H9 (cell line): Measurements from ENCODE around the gene BHLHA9. TPM values are rescaled to one million over a fixed set of nuclear protein-coding genes. Genes with fewer than 3 reads are reported as not detected.
A peak's percentile ranks its signal among the peaks of the same experiment; 100 is the strongest.

ENCODE experiments used
- DNase-seq: peaks from one replicate; pipeline ENCODE4 v3.0.0-alpha.2; 2017
- H2AFZ ChIP-seq: one replicate; pipeline ENCODE4 v1.6.1; 2013; ENCODE audit warnings: mild to moderate bottlenecking, low read length, control low read depth, moderate library complexity
- H2AK5ac ChIP-seq: 2 replicates; pipeline ENCODE4 v1.6.1; 2013; ENCODE audit warnings: low read length, control low read depth, mixed read lengths; ENCODE audit not compliant: insufficient read length
- H2BK120ac ChIP-seq: one replicate; pipeline ENCODE4 v1.6.1; 2013; ENCODE audit warnings: low read depth, mild to moderate bottlenecking, low read length, control low read depth, inconsistent platforms; ENCODE audit not compliant: poor library complexity, severe bottlenecking
- H2BK12ac ChIP-seq: 2 replicates; pipeline ENCODE4 v1.6.1; 2013; ENCODE audit warnings: low read length, control low read depth, mixed read lengths, low read depth; ENCODE audit not compliant: insufficient read length
- H2BK15ac ChIP-seq: 2 replicates; pipeline ENCODE4 v1.6.1; 2013; ENCODE audit warnings: low read depth, low read length, control low read depth
- H2BK20ac ChIP-seq: one replicate; pipeline ENCODE4 v1.6.1; 2013; ENCODE audit warnings: low read depth, mild to moderate bottlenecking, low read length, control low read depth, inconsistent platforms; ENCODE audit not compliant: poor library complexity, severe bottlenecking
- H2BK5ac ChIP-seq: 2 replicates; pipeline ENCODE4 v1.6.1; 2013; ENCODE audit warnings: low read length, control low read depth, mixed read lengths; ENCODE audit not compliant: insufficient read length
- H3K14ac ChIP-seq: 2 replicates; pipeline ENCODE4 v1.6.1; 2013; ENCODE audit warnings: low read length, control low read depth; ENCODE audit not compliant: insufficient read depth
- H3K18ac ChIP-seq: 2 replicates; pipeline ENCODE4 v1.6.1; 2013; ENCODE audit warnings: low read depth, mild to moderate bottlenecking, mixed read lengths, low read length, control low read depth; ENCODE audit not compliant: insufficient read length
- H3K23ac ChIP-seq: 2 replicates; pipeline ENCODE4 v1.6.1; 2013; ENCODE audit warnings: low read length, control low read depth, mixed read lengths, low read depth; ENCODE audit not compliant: insufficient read length
- H3K23me2 ChIP-seq: 2 replicates; pipeline ENCODE4 v1.6.1; 2013; ENCODE audit warnings: low read depth, mild to moderate bottlenecking, mixed read lengths, low read length, control low read depth; ENCODE audit not compliant: insufficient read length, poor library complexity, severe bottlenecking
- H3K27ac ChIP-seq: 2 replicates; pipeline ENCODE4 v1.5.1; 2013; ENCODE audit warnings: low read length, control low read depth, mixed read lengths, low read depth; ENCODE audit not compliant: insufficient read length
- H3K27me3 ChIP-seq: 2 replicates; pipeline ENCODE4 v1.6.1; 2013; ENCODE audit warnings: low read length, control low read depth, inconsistent platforms; ENCODE audit not compliant: insufficient read depth
- H3K4ac ChIP-seq: 2 replicates; pipeline ENCODE4 v1.6.1; 2013; ENCODE audit warnings: low read depth, mild to moderate bottlenecking, control low read depth, inconsistent platforms, low read length, moderate library complexity
- H3K4me1 ChIP-seq: 2 replicates; pipeline ENCODE4 v1.6.1; 2013; ENCODE audit warnings: low read length, control low read depth, inconsistent platforms; ENCODE audit not compliant: insufficient read depth
- H3K4me2 ChIP-seq: 2 replicates; pipeline ENCODE4 v1.6.1; 2013; ENCODE audit warnings: low read length, control low read depth, mixed read lengths; ENCODE audit not compliant: insufficient read length, insufficient read depth
- H3K56ac ChIP-seq: 2 replicates; pipeline ENCODE4 v1.6.1; 2013; ENCODE audit warnings: low read depth, mild to moderate bottlenecking, mixed read lengths, low read length, control low read depth; ENCODE audit not compliant: insufficient read length
- H3K79me1 ChIP-seq: 2 replicates; pipeline ENCODE4 v1.6.1; 2013; ENCODE audit warnings: low read depth, mild to moderate bottlenecking, moderate library complexity, low read length, control low read depth, inconsistent platforms; ENCODE audit not compliant: insufficient read depth, poor library complexity, severe bottlenecking
- H3K79me2 ChIP-seq: 2 replicates; pipeline ENCODE4 v1.6.1; 2013; ENCODE audit warnings: low read length, control low read depth, inconsistent platforms; ENCODE audit not compliant: insufficient read depth
- H3K9ac ChIP-seq: 2 replicates; pipeline ENCODE4 v1.6.1; 2013; ENCODE audit warnings: low read length, control low read depth, mixed read lengths; ENCODE audit not compliant: insufficient read length; ENCODE audit errors: extremely low read depth
- H3K9me3 ChIP-seq: one replicate; pipeline ENCODE4 v1.6.1; 2013; ENCODE audit warnings: low read depth, low read length, inconsistent platforms; ENCODE audit not compliant: control insufficient read depth
- H3T11ph ChIP-seq: one replicate; pipeline ENCODE4 v1.6.1; 2013; ENCODE audit warnings: mild to moderate bottlenecking, low read length, control low read depth, inconsistent platforms
- H4K20me1 ChIP-seq: one replicate; pipeline ENCODE4 v1.6.1; 2013; ENCODE audit not compliant: control insufficient read depth, insufficient read length, insufficient read depth
- H4K5ac ChIP-seq: 2 replicates; pipeline ENCODE4 v1.6.1; 2013; ENCODE audit warnings: low read depth, mild to moderate bottlenecking, mixed read lengths, low read length, control low read depth; ENCODE audit not compliant: insufficient read length
- H4K8ac ChIP-seq: replicated peaks from 2 replicates; pipeline ENCODE4 v1.6.1; 2013; ENCODE audit warnings: low read length, control low read depth, mixed read lengths, low read depth; ENCODE audit not compliant: insufficient read length
- H4K91ac ChIP-seq: 2 replicates; pipeline ENCODE4 v1.6.1; 2013; ENCODE audit warnings: low read depth, mild to moderate bottlenecking, moderate library complexity, mixed read lengths, low read length, control low read depth; ENCODE audit not compliant: insufficient read length
- H3K27ac Mint-ChIP-seq, 3 experiments: 2 replicates in 2 of 3; 3 replicates in 1 of 3; pipeline ENCODE4 v1.8.0; 2020 to 2021; ENCODE audit warnings: mixed read lengths in 3 of 3, mild to moderate bottlenecking in 1 of 3, moderate library complexity in 1 of 3
- H3K27me3 Mint-ChIP-seq: 2 replicates; pipeline ENCODE4 v1.8.0; 2021; ENCODE audit warnings: low read depth, mild to moderate bottlenecking, moderate library complexity, mixed read lengths
- H3K36me3 Mint-ChIP-seq, 3 experiments: 2 replicates in 2 of 3; 3 replicates in 1 of 3; pipeline ENCODE4 v1.8.0; 2020 to 2021; ENCODE audit warnings: low read depth in 3 of 3, mixed read lengths in 3 of 3; ENCODE audit not compliant: insufficient read depth in 1 of 3
- H3K4me1 Mint-ChIP-seq, 2 experiments: 2 replicates each; pipeline ENCODE4 v1.8.0; 2020; ENCODE audit warnings: mixed read lengths in 2 of 2
- H3K4me3 Mint-ChIP-seq, 2 experiments: 2 replicates in 1 of 2; 3 replicates in 1 of 2; pipeline ENCODE4 v1.8.0; 2020 to 2021; ENCODE audit warnings: mild to moderate bottlenecking in 2 of 2, mixed read lengths in 2 of 2, moderate library complexity in 1 of 2
- H3K9me3 Mint-ChIP-seq, 2 experiments: 2 replicates in 1 of 2; 3 replicates in 1 of 2; pipeline ENCODE4 v1.8.0; 2020; ENCODE audit warnings: mild to moderate bottlenecking in 2 of 2, mixed read lengths in 2 of 2, moderate library complexity in 1 of 2
- WGBS: extraction: QIAGEN DNeasy Blood & Tissue Kit; methylation state at CpG from one replicate; pipeline ENCODE4 v1.1.7; 2013; ENCODE audit warnings: missing lambda C conversion rate, low lambda C conversion rate, mixed read lengths; ENCODE audit not compliant: insufficient read length; ENCODE audit errors: extremely low coverage; 5-methylcytosine and 5-hydroxymethylcytosine counted together
- total RNA-seq: library from RNA; stranded (reverse); gene quantifications from 2 replicates; pipeline ENCODE4 v1.2.1, GENCODE V29; 2021
- TF ChIP-seq, protein P1 (sequence below): fragments of 200-600 bp; sonication (generic); conservative IDR thresholded peaks from 3 replicates; pipeline ENCODE4 v1.8.0; 2021; ENCODE audit warnings: antibody characterized with exemption, mild to moderate bottlenecking

Gene BHLHA9
- total RNA-seq, 1 experiment from 2014 or later: not detected

DNA sequence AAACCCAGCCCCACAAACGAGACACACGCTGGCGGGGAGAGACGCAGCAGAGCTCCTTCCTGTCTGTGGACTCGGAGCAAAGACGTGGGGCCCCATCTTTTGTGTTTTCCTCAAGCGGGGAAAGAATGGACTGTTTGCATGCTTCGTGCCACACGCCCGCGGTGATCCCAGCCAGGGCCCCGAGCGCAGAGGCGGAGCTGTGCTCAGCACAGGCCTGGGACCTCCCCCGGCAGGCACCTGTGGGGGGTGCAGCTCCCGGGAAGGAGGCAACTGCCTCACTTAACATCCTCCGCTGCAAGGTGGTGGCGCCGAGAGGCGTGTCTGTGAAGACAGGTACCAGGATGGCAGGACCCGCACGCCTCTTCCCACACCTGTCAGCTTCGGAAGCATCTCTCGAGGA is 28.4 kb downstream of the BHLHA9 start:
- Histone ChIP-seq H3K9ac (no peak overlapping the region), H3K56ac (no peak overlapping the region), H4K5ac (no peak overlapping the region), H3K9me3 (no peaks in the 10 kb centered on the region), H3K4me1 (no peaks in the 10 kb centered on the region), H4K20me1 (no peaks in the 10 kb centered on the region), H4K91ac (no peak overlapping the region), H3K27ac (no peak overlapping the region), H2BK20ac (no peak overlapping the region), H2BK15ac (no peak overlapping the region), H3K18ac (no peak overlapping the region), H2BK5ac (no peak overlapping the region), H3K27me3 (no peaks in the 10 kb centered on the region), H4K8ac (no peak overlapping the region), H3T11ph (no peak overlapping the region), H2AK5ac (no peak overlapping the region), H3K23me2 (no peaks in the 10 kb centered on the region), H3K14ac (peak overlapping the region; percentile 45), H3K79me1 (no peaks in the 10 kb centered on the region), H3K4me2 (no peak overlapping the region), H3K79me2 (no peaks in the 10 kb centered on the region), H3K4ac (no peak overlapping the region), H2BK12ac (no peak overlapping the region), H2AFZ (no peak overlapping the region), H3K23ac (no peak overlapping the region), H2BK120ac (no peak overlapping the region)
- H3K27ac Mint-ChIP-seq: no peak overlapping the region; a peak in 1 of 7 replicates
- DNase-seq: peak; percentile 84
- WGBS: no CpG with 5 or more reads among the region's 24 CpGs
- H3K27me3 Mint-ChIP-seq: peaks cover 26% of the 10 kb centered on the region
- H3K4me3 Mint-ChIP-seq: no peak overlapping the region
- H3K36me3 Mint-ChIP-seq: no peaks in the 10 kb centered on the region
- H3K4me1 Mint-ChIP-seq: peaks cover 7 to 10% of the 10 kb centered on the region in 2 experiments
- TF ChIP-seq, protein P1, sequence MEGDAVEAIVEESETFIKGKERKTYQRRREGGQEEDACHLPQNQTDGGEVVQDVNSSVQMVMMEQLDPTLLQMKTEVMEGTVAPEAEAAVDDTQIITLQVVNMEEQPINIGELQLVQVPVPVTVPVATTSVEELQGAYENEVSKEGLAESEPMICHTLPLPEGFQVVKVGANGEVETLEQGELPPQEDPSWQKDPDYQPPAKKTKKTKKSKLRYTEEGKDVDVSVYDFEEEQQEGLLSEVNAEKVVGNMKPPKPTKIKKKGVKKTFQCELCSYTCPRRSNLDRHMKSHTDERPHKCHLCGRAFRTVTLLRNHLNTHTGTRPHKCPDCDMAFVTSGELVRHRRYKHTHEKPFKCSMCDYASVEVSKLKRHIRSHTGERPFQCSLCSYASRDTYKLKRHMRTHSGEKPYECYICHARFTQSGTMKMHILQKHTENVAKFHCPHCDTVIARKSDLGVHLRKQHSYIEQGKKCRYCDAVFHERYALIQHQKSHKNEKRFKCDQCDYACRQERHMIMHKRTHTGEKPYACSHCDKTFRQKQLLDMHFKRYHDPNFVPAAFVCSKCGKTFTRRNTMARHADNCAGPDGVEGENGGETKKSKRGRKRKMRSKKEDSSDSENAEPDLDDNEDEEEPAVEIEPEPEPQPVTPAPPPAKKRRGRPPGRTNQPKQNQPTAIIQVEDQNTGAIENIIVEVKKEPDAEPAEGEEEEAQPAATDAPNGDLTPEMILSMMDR: no peak
- H3K9me3 Mint-ChIP-seq: peaks cover under 1% of the 10 kb centered on the region in 2 experiments; a peak in 4 of 5 replicates
